Anterior cingulate cortex (tissue), 58 donors: ENCODE measurements around the gene PACRG.
A peak's percentile ranks its signal among the peaks of the same experiment; 100 is the strongest.

Source experiments
- DNase-seq, 58 donors: peaks; one replicate each; lab custom pipeline; 2025; lab: John Stamatoyannopoulos, UW

The PACRG gene

DNA sequence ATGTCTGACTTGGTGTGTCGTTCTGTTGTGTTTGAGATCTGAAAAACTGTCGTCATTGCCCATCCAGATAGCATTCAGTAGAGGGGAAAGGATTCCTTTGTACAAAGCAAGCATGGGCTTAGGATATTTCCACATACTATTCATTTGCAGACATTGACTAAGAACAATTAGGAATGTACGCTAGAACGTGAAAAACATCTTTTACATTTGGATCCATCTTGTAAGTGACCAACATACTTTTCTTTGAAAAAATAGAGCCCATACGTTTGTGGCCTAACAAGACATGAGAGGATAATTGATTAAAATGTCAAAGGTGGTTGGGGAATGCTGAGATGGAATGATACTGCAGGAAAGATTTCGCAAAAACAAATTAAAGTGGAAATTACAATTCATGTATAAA lies 461.0 kb downstream of the PACRG start:
- DNase-seq, result no peak

DNA sequence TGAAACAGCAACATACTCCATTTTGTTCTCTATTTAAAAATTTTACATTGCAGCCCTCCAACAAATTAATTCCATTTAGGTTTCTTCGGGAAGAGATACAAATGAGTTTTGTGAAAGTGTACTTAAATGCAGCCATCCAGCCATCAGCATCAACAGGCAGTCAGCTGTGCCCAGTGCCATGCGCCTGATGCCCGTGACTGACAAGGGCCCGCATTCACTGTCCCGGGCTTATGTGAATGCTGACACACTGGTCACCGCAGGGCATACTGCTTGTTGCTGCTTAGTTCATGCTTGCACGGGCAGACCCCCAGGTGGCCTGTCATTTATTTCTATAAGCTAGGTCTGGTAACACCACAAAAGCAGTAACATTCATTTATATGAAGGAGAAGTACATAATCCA lies 461.8 kb downstream of the PACRG start:
- DNase-seq, result peak in 38 of 58 donors; percentile 23 to 83 (median 60)

DNA sequence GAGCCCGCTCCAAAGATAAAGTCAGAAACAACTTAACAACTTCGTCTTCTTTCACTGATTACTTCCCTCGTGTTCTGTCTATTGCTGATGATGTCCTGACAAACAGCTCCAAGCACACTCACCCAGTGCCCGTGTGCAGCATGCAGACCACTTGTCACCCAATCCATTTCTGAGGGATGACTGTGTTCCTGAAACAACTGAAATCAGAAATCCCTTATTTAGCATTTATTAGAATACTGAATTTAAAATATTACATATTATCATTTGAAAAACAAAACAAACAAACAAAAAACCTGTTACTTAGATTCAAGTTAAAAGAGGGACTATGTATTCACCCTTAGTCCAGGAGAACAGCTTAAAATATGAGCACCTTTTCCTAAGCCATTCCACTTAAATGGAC lies 463.0 kb downstream of the PACRG start:
- no peak for DNase-seq

DNA sequence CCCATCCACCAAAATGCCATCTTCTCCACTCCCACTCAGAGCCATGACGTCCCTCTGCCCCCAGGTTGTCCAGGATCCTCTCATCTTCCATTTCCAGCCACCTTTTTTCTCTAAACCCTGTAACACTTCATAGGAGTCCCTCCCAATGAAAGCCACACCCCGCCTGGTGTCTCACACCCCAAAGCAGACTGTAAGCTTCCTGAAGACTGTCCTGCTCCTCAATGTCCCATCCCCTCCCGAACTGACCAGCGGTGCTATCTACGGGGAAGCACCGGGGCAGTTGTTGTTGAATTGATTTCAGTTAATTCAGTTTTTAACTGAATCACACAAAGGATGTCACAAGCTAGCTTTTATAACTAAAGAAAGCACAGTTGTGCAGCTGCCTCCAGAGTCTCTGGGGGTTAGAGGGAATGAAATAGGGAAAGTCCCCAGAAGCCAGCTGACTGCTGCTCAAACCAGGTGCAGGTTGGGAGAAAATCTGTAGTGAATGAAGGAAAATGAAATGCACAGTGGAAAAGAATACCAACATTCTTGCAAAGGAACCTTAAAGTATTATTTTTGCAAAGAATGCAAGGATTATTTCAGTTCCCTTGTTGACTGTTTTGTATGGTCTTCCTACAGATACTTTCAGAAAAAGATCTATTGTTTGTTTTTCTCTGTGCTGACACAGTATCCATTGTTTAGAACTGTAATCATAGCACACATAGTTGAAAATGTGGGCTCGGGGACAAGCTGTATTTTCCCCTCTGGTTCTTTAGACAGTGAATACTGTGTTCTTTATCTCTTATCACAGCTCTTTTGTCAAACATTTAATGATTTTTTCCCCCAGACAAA lies 464.1 kb downstream of the PACRG start:
- DNase-seq, result peak in 12 of 58 donors; percentile 23 to 78 (median 48)

DNA sequence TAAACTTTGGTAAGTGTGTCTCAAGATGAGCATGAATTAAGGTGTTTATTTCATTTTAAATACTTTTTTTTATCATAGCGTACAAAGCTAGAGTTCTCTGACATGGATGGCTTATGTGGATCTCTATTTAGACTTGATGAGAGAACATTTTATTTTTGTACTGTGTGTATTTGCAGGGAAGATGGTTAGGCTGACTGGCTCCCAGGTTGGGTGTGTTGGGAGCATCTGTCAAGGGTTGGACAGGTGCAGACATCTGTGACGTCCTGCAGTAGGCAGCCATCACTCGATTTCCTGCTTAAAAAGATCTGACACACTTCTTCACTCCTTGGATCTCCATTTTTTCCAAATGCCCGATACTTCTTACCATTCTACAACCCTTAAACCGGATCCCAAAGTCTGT lies 464.8 kb downstream of the PACRG start:
- no peak for DNase-seq

DNA sequence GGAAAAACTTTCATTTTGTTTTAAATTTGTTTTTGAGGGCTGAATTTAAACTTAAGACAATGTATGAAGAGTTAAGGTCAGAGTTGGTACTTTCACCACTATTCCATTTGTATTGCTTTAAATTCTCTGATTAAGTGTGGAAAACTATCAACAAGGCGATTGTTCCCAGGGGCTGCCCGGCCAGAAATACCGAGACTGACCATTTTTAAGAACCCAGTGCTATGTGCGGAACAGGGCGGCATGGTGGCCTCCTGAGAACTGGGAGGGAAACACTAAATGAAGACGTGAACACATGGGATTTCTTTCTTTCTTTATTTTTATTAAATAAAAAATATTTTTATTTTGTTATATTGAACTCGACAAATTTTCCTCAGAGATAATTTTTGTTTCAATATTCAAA lies 465.6 kb downstream of the PACRG start:
- no peak for DNase-seq

DNA sequence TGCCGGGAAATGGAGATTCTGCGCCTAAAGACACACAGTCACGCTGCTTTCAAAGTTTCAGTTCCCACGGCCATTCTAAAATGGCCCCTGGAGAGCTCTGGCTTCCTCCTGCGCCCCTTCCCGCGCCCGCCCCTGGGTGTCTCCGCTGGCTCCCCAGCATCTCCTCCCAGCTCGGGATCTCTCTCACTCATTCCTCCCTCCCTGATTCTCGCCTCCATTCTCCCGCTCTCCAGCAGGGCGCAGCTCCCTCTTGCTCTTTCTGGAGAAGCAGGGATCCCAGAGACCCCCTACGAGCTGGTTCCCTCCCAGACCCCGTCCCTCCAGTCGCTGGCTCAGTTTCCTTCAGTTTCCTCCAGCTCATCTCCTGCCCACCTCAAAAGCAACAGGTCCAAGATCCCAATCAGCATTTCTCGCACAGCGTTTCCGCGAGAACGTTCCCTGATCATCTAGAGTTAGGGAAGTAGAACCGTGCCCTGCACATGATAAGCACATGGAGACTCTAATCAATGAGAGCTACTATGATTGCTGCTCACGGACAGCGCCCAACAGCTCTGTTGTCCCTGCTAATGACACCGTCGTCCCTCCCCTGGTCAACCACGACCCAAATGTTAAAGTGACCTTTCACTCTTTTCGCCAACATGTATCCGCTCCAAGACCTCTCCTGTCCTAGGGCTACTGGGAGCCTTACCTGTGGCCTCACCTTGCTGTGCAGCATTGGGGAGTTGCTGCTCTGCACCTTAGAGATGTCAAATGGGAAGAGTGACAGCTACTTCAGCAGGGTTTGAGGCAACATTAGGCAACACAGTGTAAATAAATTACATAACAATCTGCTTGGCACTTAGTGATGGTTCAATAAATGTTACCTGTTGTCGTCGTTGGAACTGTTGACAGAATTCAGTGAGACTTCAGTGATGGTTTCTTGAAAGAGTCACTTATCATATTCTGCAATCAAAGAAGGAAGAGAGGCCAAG lies 468.2 kb downstream of the PACRG start:
- DNase-seq, result no peak

DNA sequence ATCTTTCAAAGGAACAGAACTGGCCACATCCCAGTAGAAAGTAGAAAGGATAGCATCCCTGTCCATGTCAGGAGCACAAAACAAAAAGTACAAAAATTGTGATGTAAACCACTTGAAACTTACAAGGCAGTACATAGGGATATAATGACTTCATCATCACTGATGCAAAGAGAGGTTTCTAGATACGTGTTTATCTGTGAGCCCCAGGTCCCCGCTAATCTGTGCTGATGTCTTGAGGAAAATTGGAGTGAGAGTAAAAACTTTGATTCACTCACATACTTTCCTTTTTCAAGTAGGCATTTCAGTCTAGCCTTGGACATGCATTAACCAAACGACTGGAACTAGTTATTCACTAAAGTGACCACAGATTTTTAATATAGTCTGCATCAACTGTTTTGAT lies 470.1 kb downstream of the PACRG start:
- no peak for DNase-seq

DNA sequence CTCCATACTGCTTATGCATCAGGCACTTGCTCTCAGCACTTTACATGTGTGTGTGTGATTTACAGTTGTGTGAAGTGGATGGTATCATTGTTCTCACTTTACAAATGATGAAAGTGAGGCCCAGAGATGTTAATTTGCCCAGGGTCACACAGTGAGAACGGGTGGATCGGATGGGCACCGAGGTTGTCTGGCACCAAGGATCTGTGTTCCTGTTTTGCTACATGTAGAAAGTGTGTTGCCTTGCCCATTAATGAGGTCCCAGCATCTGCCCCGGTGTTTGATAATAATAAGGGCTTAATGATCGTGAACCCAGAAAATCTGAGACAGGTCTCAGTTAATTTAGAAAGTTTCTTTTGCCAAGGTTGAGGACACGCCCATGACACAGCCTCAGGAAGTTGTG lies 470.6 kb downstream of the PACRG start:
- no peak for DNase-seq

DNA sequence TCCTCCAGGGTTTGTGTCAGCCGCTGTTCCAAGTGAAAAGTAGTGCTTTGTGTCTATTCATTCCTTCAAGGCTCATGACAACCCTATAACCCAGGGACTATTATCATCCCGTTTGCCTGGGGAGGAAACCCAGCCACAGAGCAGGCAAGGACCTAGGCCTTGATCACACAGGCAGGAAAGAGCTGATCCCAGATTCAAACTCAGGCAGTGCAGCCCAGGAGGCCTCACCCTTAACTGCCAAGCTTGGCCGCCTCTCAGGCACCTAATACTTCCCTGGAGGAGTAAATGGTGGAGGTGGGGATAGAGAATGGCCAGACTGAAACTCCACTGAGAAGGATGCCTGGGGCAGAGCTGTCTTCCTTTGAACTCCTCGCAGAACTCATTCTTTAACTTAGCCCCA lies 471.6 kb downstream of the PACRG start:
- no peak for DNase-seq

DNA sequence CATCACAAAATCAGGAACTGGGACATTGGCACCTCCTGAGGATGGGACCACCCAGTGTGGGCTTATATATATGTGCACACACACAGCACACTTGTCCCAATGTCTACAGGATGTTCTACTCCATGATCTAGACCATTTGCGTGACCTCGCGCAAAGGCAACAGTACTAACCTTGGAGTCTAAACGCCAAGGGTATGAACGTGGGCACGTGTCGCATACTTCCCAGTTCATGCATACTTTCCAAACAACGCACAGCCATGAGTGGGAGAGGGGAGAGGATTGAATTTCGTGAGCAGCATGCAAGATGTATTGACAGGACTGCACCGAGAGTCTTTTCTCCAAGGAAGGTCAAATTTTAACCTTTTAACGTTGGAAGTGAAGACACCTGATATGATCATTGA lies 472.5 kb downstream of the PACRG start:
- no peak for DNase-seq

DNA sequence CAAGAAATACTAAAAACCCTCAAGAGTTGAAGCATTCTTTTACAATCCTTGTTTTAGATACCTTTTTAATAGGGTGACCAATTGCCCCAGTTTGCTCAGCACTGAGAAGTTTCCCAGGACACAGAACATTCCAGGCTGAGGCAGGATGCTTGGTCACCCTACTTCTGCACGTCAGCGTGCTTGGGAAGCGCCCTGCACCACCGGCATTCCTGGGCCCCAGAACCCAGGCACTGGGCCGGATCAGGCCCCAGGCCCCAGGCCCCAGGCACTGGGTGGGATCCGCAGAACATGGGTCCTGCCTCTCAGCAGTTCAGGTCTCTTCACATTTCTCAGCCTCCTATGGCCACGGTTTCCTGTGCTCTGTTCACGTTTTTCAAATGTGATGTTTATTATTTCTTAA lies 472.9 kb downstream of the PACRG start:
- DNase-seq, result no peak

DNA sequence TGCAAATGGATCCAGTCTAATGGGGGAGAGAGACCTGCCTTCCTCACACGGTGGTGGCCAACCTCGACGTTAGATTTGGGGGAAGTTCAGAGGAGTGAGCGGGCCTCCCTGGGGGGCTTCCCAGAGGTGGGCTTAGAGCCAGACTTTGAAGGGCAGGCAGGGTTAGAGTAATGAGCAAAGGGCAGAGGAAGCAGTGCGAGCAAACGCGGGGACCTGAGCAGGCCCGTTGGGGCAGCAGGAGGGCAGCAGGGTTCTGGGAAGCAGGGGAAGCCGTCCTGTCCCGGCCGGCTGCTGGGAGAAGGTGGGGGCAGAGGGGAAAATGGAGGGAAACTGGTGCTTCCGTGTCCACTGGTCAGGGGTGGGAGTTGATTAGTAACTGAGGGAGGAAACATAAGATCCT lies 474.1 kb downstream of the PACRG start:
- DNase-seq, result no peak

DNA sequence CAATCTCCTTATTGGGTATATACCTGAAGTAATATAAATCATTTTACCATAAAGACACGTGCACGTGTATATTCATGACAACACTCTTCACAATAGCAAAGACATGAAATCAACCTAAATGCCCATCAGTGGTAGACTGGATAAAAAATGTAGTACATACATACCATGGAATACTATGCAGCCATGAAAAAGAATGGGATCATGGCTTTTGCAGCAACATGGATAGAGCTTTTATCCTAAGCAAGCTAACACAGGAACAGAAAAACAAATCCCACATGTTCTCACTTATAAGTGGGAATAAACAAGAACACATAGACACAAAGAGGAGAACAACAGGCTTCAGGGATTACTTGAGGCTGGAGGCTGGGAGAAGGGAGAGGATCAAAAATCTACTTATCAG lies 478.4 kb downstream of the PACRG start:
- DNase-seq, result no peak

DNA sequence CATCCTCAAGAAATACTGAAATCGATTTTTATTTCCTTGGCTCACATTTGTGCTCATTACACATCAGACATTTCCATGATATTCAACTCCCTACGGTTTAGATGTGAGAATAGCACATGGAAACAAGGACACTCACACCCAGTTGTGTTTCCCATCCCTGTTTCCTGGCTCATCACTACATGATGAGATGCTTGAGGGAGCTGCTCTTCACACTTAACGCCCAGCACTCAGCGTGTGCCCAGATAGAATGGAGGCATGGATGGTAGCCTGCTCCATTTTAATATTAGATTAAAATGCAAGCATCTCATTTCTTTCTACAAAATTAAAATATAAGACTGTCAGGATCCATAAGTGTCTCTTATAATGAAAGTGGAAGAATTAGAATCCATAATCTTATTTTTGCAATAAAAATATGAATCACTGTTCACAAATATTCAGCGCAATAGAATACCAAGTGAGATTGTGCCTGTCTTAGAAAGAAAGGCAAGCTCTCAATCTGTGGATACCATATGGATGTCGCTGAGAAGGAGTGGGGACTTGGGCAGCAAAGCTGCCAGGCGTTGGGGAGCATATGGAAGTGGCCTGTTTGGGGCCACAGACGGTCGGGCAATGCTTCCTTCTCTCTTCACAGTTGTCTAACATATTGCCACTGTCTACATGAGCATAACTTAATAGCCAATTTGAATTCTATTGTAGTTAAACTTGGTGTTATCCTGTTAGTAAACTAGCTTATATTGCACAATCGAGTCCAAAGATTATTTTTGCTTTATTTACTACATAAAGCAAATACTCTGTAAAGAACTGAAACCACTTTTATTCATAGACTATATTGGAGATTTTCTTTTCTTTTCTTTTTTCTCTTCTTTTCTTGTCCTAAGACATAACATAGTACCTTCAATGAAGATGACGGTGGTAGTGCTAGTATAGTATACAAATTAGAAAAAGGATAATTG lies 479.9 kb downstream of the PACRG start:
- peak in 1 of 58 donors; percentile 23 for DNase-seq

DNA sequence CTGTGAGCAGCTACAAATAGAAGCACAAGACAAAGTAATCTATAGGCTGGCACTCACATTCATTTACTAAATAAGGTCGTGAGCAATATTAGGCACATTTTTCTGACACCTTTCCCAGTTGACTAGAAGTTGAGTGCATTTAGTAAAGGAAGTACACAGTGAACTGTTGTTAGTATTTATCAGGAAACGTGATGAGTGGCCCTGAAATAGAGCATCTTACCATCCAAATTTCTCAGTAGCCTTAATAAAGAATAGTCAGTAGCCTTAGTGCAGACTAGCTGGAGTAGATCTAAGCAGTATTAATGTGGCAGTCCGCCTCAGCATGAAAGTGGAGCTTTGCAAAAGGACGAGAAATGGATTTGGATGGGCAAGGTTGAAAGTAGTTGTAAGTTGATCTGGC lies 481.2 kb downstream of the PACRG start:
- no peak for DNase-seq

DNA sequence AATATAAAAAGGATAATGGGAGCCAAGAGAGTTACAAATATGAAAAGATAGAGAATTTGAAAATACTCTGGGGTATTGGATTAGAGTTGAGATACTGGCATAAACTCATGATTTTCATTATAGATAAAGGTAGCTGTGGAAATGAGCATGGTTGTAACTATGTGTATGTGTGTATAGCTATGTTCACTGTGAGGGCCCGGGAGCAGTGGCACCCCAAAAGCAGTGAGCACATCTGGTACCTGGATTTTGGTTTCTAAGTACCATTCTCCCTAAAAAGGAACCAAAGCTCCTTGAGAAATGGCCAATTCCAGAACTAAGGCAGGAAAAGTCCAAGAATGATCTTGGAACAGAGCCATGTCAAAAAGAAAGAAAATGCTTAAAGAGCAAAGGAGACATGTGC lies 484.3 kb downstream of the PACRG start:
- DNase-seq, result no peak

DNA sequence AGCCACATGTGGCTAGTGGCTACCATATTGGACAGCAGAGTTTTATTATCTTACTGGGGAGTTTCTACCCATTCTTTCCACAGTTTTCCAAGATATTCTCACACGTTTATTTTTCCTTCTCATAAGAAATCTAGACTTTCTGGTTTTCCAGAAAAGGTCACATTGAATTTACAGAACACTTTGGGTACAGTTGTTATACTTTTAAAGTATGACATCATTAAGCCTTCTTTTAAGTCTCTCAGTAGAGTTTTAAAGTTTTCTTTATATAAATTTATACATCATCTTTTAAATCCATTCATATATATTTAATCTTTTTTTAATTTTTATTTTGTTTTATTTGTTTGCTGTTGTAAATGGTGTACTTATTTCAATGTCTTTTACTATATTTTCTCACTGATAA lies 486.5 kb downstream of the PACRG start:
- no peak for DNase-seq

DNA sequence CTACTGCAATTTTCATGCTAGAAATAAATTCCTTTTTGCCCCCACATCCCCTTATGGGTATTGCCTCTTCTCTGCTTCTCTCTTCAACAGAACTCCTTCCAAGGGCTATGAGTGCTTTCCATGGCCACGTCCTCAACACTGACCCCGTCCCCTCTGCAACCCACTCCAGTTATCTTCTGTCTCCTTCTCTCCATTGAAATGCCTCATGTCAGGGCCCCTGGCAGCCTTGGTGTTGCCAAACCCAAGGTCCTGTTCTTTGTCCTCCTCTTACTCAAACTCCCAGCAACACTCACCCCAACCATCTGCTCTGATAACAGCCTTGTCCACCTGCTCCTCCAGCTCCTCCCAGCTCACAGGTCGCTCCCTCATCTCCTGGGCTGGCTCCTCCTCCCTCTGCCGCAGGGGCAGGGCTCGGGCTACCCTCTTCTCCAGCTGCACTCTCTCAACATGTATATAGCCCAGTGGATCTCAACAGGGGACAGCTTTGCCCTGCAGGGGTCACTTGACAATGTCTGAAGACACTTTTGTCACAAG lies 490.7 kb downstream of the PACRG start:
- no peak for DNase-seq

DNA sequence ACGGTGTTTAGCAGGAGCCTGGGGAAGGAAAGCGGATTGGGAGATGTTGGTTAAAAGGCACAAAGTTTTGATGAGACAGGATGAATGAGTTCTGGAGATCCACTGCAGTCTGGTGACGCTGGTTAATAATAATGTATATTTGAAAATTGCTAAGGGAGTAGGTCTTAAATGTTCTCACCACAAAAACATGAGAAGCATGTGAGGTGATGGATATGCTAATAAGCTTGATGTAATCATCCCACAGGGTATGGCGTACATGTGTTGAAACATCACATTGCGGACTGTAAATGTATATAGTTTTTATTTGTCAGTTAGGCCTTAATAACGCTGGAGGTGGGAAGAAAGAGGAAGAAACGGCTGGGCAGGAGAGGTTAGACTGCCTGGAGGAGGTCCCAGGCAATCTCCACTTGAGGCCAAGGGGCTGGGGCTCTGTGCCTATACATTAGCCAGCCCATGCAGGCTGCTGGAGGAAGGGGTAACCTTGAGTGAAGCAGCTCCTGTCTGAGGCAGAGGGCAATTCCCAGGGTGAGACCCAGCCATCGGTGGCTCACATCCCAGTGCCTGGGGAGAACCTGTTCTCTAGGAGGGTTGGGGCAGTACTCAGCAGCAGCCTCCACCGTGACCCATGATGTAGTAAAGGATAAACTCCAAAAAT lies 498.5 kb downstream of the PACRG start:
- DNase-seq, result no peak
